Adrenal gland (tissue), 5 donors: ENCODE measurements around the gene GHSR.

Source experiments
- CTCF ChIP-seq, 6 experiments: fragments of 450-650 bp in 4 of 6; fragments of 200-600 bp in 2 of 6; sonication (generic) in 1 of 6; IDR thresholded peaks; 1 replicate in 5 of 6; 2 replicates in 1 of 6; pipeline versions ENCODE4 v1.5.1 to v1.8.0; 2016 to 2021; ENCODE audit warnings: antibody characterized with exemption in 6 of 6, mild to moderate bottlenecking in 2 of 6, moderate library complexity in 1 of 6
- POLR2A ChIP-seq, 2 donors: fragments of 450-650 bp; IDR thresholded peaks; one replicate each; pipeline ENCODE4 v1.6.1; 2017; ENCODE audit warnings: antibody characterized with exemption in 2 of 2, mild to moderate bottlenecking in 2 of 2, moderate library complexity in 1 of 2
- donor health status: DM: no; HTN: no; CAD: no.

GRCh38 chr3:172446198-172446597 lies 2.1 kb downstream of the GHSR start:
- no peak for TF ChIP-seq CTCF (IDR thresholded peaks at IDR 0.05)
- no peak for TF ChIP-seq POLR2A (IDR thresholded peaks at IDR 0.05)
